HFF-Myc (cell line): ENCODE results near the gene SLC5A12.
"Not testable (repeated sequence)": the region's sequence is repeated elsewhere in the genome, so short reads cannot be mapped to it uniquely, and the experiment has no call there.

Source experiments
- DNase-seq: peaks from one replicate; pipeline ENCODE4 v3.0.0-alpha.2; 2011; ENCODE audit warnings: low read depth; ENCODE audit errors: extremely low read depth
- H3K4me3 ChIP-seq: replicated peaks from 2 replicates; pipeline ENCODE4 v1.5.1; 2011; ENCODE audit warnings: low read depth, mild to moderate bottlenecking, control low read depth, low read length
- CTCF ChIP-seq: IDR thresholded peaks from 2 replicates; pipeline ENCODE4 v1.5.1; 2012; ENCODE audit warnings: mild to moderate bottlenecking, low read depth, low read length, control low read depth; ENCODE audit errors: missing control alignments

SLC5A12 gene

GRCh38 chr11:26655287-26655686 is 66.6 kb downstream of the SLC5A12 start:
- DNase-seq, result no peak
- no peak for TF ChIP-seq CTCF
- H3K4me3 ChIP-seq, result no peak overlapping the region

GRCh38 chr11:26651916-26652315 is 69.9 kb downstream of the SLC5A12 start:
- no peak for TF ChIP-seq CTCF
- DNase-seq, result no peak
- no peak overlapping the region for H3K4me3 ChIP-seq

GRCh38 chr11:26649884-26650283 is 72.0 kb downstream of the SLC5A12 start:
- DNase-seq, result peak; percentile 33
- peak; percentile 69 for TF ChIP-seq CTCF
- no peak overlapping the region for H3K4me3 ChIP-seq

GRCh38 chr11:26643314-26643713 is 78.5 kb downstream of the SLC5A12 start:
- DNase-seq, H3K4me3 ChIP-seq: not testable (repeated sequence)

GRCh38 chr11:26632691-26633159 is 89.1 kb downstream of the SLC5A12 start:
- no peak for DNase-seq
- H3K4me3 ChIP-seq, result no peak overlapping the region
- TF ChIP-seq CTCF, result no peak

GRCh38 chr11:26626346-26626745 is 95.5 kb downstream of the SLC5A12 start:
- TF ChIP-seq CTCF, result no peak
- H3K4me3 ChIP-seq, result no peak overlapping the region
- peak; percentile 1 for DNase-seq

- TF ChIP-seq CTCF, result no peak
- no peak for DNase-seq
- no peak overlapping the region for H3K4me3 ChIP-seq
Observed at GRCh38 chr11:26623076-26623659, 98.7 kb downstream of the SLC5A12 start.
